AG20443 (cell line): ENCODE data around the gene RET.

Experiments used
- DNase-seq: peaks from one replicate; pipeline ENCODE4 v3.0.0; 2012; ENCODE audit warnings: low spot score, mixed read lengths

The RET gene

GRCh38 chr10:43108951-43109350 is 32.1 kb downstream of the RET start:
- DNase-seq, result no peak

GRCh38 chr10:43109671-43110249 is 32.9 kb downstream of the RET start:
- peak; percentile 28 for DNase-seq

GRCh38 chr10:43110338-43111071 is 33.6 kb downstream of the RET start:
- peak; percentile 80 for DNase-seq

GRCh38 chr10:43111101-43111500 is 34.2 kb downstream of the RET start:
- DNase-seq, result no peak

GRCh38 chr10:43111921-43112607 is 35.2 kb downstream of the RET start:
- DNase-seq, result no peak

- no peak for DNase-seq
Observed at GRCh38 chr10:43112608-43112961, 35.7 kb downstream of the RET start.

GRCh38 chr10:43113201-43114087 is 36.6 kb downstream of the RET start:
- DNase-seq, result no peak

- no peak for DNase-seq
Observed at GRCh38 chr10:43114088-43114742, 37.3 kb downstream of the RET start.

- peak; percentile 56 for DNase-seq
Observed at GRCh38 chr10:43114743-43115611, 38.1 kb downstream of the RET start.

GRCh38 chr10:43115881-43116595 is 39.2 kb downstream of the RET start:
- DNase-seq, result no peak

GRCh38 chr10:43116596-43116995 is 39.7 kb downstream of the RET start:
- no peak for DNase-seq

GRCh38 chr10:43117031-43117776 is 40.3 kb downstream of the RET start:
- no peak for DNase-seq

- DNase-seq, result no peak
Observed at GRCh38 chr10:43117777-43118583, 41.1 kb downstream of the RET start.

- DNase-seq, result no peak
Observed at GRCh38 chr10:43118631-43119415, 42.0 kb downstream of the RET start.

- DNase-seq, result no peak
Observed at GRCh38 chr10:43119416-43120115, 42.7 kb downstream of the RET start.

- DNase-seq, result no peak
Observed at GRCh38 chr10:43120116-43120928, 43.5 kb downstream of the RET start.
